Effector memory CD4-positive, alpha-beta T cell (primary cell): ENCODE results near the gene CEP350.
A peak's percentile ranks its signal among the peaks of the same experiment; 100 is the strongest.
"Not testable (repeated sequence)": the region's sequence is repeated elsewhere in the genome, so short reads cannot be mapped to it uniquely, and the experiment has no call there.

Experiments
- DNase-seq, 3 donors: peaks; one replicate each; pipeline ENCODE4 v3.0.0-alpha.2; 2020
- H3K27ac ChIP-seq: 2 replicates; pipeline ENCODE4 v1.7.0; 2013; ENCODE audit warnings: mild to moderate bottlenecking, low read length, moderate library complexity; ENCODE audit not compliant: insufficient read depth, poor library complexity, severe bottlenecking
- H3K27me3 ChIP-seq: replicated peaks from 2 replicates; pipeline ENCODE4 v1.7.0; 2013; ENCODE audit warnings: mild to moderate bottlenecking, low read length; ENCODE audit not compliant: insufficient read depth, control insufficient read depth, poor library complexity, severe bottlenecking
- H3K36me3 ChIP-seq: 2 replicates; pipeline ENCODE4 v1.7.0; 2013; ENCODE audit warnings: mild to moderate bottlenecking, low read length, moderate library complexity; ENCODE audit not compliant: control insufficient read depth, insufficient read depth
- H3K4me1 ChIP-seq: 2 replicates; pipeline ENCODE4 v1.7.0; 2013; ENCODE audit warnings: low read length, mild to moderate bottlenecking; ENCODE audit not compliant: control insufficient read depth, insufficient read depth, poor library complexity, severe bottlenecking
- H3K4me3 ChIP-seq: 2 replicates; pipeline ENCODE4 v1.7.0; 2013; ENCODE audit warnings: low read length, low read depth, mild to moderate bottlenecking; ENCODE audit not compliant: insufficient read depth, poor library complexity, severe bottlenecking
- H3K9me3 ChIP-seq: 2 replicates; pipeline ENCODE4 v1.7.0; 2013; ENCODE audit warnings: mild to moderate bottlenecking, low read length, moderate library complexity; ENCODE audit not compliant: control insufficient read depth

The CEP350 gene

GRCh38 chr1:179941454-179941853 lies 13.2 kb upstream of the CEP350 start:
- Histone ChIP-seq H3K36me3 (no peaks in the 10 kb centered on the region), H3K4me1 (no peaks in the 10 kb centered on the region), H3K9me3 (no peaks in the 10 kb centered on the region), H3K27ac (no peak overlapping the region), H3K27me3 (no peaks in the 10 kb centered on the region), H3K4me3 (no peak overlapping the region)
- DNase-seq: no peak

GRCh38 chr1:179950651-179951050 lies 4.0 kb upstream of the CEP350 start:
- H3K36me3 ChIP-seq: no peaks in the 10 kb centered on the region
- H3K27me3 ChIP-seq: no peaks in the 10 kb centered on the region
- H3K4me1 ChIP-seq: peaks cover 10% of the 10 kb centered on the region
- H3K27ac ChIP-seq: no peak overlapping the region
- no peak for DNase-seq
- H3K9me3 ChIP-seq: no peaks in the 10 kb centered on the region
- H3K4me3 ChIP-seq: no peak overlapping the region

DNA sequence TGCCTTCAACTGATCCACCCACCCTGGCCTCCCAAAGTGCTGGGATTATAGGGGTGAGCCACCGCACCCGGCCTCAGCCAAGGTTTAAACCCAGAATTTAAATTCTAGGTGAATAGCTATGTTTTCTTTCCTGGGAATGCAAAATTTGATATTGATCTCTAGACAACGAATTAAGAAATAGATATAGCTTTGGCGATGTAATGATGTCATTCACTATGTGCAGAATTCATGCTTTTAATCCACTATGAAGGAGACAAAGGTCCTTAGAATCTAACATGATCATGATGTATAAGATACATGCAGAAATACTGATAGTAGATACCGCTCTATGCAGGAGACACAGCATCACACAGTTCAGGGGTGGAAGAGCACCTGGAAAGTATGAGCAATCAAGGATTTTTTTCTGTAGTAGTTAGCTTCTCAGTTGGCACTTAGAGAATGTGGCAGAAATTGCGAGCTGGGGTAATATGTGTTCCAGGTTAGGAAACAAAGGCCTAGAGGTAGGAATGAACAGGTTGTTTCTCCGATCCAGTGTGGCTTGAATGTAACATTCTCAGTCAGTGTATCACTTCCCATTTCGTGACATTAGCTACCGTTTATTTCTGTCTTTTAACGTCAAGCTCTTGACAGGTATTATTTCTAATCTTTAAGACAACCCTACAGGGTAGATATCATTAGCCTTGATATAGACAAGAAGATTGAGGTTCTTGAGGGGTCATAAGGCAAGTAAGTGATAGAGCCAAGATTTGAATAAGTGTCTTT lies 3.0 kb upstream of the CEP350 start:
- Histone ChIP-seq H3K27me3 (no peaks in the 10 kb centered on the region), H3K36me3 (no peaks in the 10 kb centered on the region), H3K9me3 (no peaks in the 10 kb centered on the region), H3K4me1 (peaks cover 11% of the 10 kb centered on the region), H3K4me3 (no peak overlapping the region), H3K27ac (no peak overlapping the region)
- DNase-seq: no peak

- H3K36me3 ChIP-seq: no peaks in the 10 kb centered on the region
- H3K9me3 ChIP-seq: no peaks in the 10 kb centered on the region
- H3K4me3 ChIP-seq: no peak overlapping the region
- peaks cover 13% of the 10 kb centered on the region for H3K4me1 ChIP-seq
- no peaks in the 10 kb centered on the region for H3K27me3 ChIP-seq
- no peak for DNase-seq
- H3K27ac ChIP-seq: no peak overlapping the region
These were observed 2.4 kb upstream of the CEP350 start for GRCh38 chr1:179952186-179952585.

- no peaks in the 10 kb centered on the region for H3K36me3 ChIP-seq
- H3K4me1 ChIP-seq: peaks cover 18% of the 10 kb centered on the region
- H3K9me3 ChIP-seq: no peaks in the 10 kb centered on the region
- H3K27ac ChIP-seq: peak overlapping the region; percentile 92
- H3K27me3 ChIP-seq: no peaks in the 10 kb centered on the region
- peak in 2 of 3 donors; percentile 12 to 18 for DNase-seq
- H3K4me3 ChIP-seq: peak overlapping the region; percentile 96
These were observed 577 bp upstream of the CEP350 start for GRCh38 chr1:179953974-179954492.

GRCh38 chr1:179955287-179955680 lies 674 bp downstream of the CEP350 start:
- H3K27ac ChIP-seq: peak overlapping the region; percentile 92
- no peaks in the 10 kb centered on the region for H3K9me3 ChIP-seq
- H3K27me3 ChIP-seq: no peaks in the 10 kb centered on the region
- H3K4me3 ChIP-seq: peak overlapping the region; percentile 96
- no peak for DNase-seq
- H3K4me1 ChIP-seq: peaks cover 18% of the 10 kb centered on the region
- H3K36me3 ChIP-seq: no peaks in the 10 kb centered on the region

GRCh38 chr1:179955731-179956130 lies 1.1 kb downstream of the CEP350 start:
- H3K27me3 ChIP-seq: no peaks in the 10 kb centered on the region
- DNase-seq: no peak
- H3K4me1 ChIP-seq: peaks cover 18% of the 10 kb centered on the region
- no peaks in the 10 kb centered on the region for H3K9me3 ChIP-seq
- H3K27ac ChIP-seq: peak overlapping the region; percentile 92
- H3K36me3 ChIP-seq: no peaks in the 10 kb centered on the region
- H3K4me3 ChIP-seq: peak overlapping the region; percentile 96

DNA sequence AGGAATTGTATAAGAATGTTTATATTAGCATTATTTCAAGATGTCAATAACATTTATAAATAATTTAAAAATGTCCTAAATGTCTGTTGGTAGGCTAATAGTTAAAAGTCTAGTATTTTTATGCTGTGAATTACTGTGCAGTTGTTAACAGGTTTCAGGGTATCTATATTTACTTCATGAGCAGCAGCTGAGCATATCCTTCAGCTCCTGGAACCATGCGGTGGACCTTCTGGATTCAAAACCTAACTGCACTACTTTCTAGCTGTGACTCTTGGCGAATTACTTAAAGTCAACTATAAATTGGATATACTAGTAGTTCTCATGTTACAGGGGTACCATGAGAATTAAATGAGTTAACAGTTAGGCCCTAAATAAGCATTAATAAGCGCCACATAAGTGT lies 3.7 kb downstream of the CEP350 start:
- Histone ChIP-seq H3K9me3 (no peaks in the 10 kb centered on the region), H3K4me3 (no peak overlapping the region), H3K4me1 (peaks cover 16% of the 10 kb centered on the region), H3K36me3 (no peaks in the 10 kb centered on the region), H3K27ac (no peak overlapping the region), H3K27me3 (no peaks in the 10 kb centered on the region)
- DNase-seq: no peak

GRCh38 chr1:179962168-179962567 lies 7.6 kb downstream of the CEP350 start:
- H3K4me1 ChIP-seq, DNase-seq, H3K9me3 ChIP-seq, H3K27ac ChIP-seq, H3K4me3 ChIP-seq, H3K27me3 ChIP-seq, H3K36me3 ChIP-seq: not testable (repeated sequence)

DNA sequence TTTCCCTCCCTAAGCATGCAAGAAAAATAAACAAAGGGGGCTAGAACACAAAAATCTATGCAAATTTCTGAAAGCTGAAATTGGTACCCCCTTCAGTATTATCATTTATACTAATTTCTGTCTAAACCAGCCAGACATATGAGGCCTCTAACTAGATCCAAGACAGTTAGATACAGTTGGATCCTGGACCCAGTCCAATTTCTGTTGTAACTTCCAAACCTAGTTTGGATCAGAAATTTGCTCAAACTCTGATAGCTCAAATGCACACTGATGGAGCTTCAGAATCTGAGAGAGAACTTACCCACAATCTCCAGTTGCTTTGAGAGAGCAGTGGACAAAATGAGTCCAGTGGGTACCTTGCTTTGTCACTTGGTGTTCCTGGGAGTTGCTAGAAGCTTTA lies 11.9 kb downstream of the CEP350 start:
- H3K27ac ChIP-seq: no peak overlapping the region
- no peaks in the 10 kb centered on the region for H3K36me3 ChIP-seq
- no peak for DNase-seq
- no peaks in the 10 kb centered on the region for H3K27me3 ChIP-seq
- H3K9me3 ChIP-seq: no peaks in the 10 kb centered on the region
- peaks cover 5% of the 10 kb centered on the region for H3K4me1 ChIP-seq
- H3K4me3 ChIP-seq: no peak overlapping the region
